NCI-H2196 treated with DMSO at 0.1 percent for 48 hours (cell line): Measurements from ENCODE around the gene DYNC1LI2.
"Not testable (repeated sequence)": the region's sequence is repeated elsewhere in the genome, so short reads cannot be mapped to it uniquely, and the experiment has no call there.

Experiments used
- DNase-seq: peaks from one replicate; lab custom pipeline; 2025; ENCODE audit not compliant: unreplicated experiment; lab: John Stamatoyannopoulos, UW

DYNC1LI2 gene

DNA sequence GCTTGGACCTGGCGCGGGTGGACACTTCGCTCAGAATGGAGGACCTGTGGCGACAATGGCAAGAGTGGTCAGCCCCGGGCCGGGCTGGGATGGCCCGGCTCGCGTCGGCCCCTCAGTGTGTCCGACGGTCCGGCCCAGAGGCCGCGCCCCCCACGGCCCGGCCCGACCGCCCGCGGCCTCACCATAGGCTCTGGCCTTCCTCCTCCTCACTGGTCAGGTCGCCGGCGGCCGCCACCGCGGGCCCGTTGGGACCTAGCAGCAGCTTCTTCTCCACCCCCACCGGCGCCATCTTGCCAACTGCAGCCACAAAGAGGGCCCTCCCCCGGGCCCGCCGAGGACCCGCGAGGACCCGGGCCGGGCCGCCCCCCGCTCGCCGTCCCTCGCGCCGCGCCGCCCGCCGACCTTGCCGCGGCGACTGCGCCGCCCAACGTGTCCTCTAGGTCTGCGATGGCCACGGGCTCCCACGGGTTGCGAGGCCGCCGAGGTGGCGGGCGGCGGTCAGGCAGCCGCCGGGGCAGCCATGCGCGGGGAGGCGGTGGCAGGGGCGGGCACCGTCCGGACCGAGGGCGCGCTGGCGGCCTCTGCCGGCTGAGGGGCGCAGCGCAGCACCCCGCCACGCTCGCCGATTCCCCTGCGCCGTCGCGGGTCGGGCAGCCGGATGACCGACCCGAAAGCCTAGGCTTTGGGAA, at the start of gene DYNC1LI2:
Gene DYNC1LI2, minus strand, starts transcription at position 307 of the 689 bp plus-strand sequence. Its CDS starts 18 bp downstream, at position 289.
- peak; percentile 9 for DNase-seq

- no peak for DNase-seq
These were observed 49.4 kb upstream of the DYNC1LI2 start for GRCh38 chr16:66800856-66801255.

GRCh38 chr16:66798161-66798560, 46.8 kb upstream of the DYNC1LI2 start:
- no peak for DNase-seq

DNA sequence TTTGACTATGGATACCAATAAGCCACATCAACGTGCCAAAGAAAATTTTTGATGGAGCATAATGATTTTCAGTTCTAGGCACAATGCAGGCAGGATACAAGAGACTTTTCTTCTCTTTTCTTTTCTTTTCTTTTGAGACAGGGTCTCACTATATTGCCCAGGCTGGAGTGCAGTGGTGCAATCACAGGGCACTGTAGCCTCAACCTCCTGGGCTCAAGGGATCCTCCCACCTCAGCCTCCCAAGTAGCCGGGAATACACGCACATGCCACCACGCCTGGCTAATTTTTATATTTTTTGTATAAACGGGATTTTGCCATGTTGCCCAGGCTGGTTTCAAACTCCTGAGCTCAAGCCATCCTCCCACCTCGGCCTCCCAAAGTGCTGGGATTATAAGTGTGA, 42.6 kb upstream of the DYNC1LI2 start:
- DNase-seq, result not testable (repeated sequence)

- no peak for DNase-seq
These were observed 38.8 kb upstream of the DYNC1LI2 start for GRCh38 chr16:66790130-66790733.

DNA sequence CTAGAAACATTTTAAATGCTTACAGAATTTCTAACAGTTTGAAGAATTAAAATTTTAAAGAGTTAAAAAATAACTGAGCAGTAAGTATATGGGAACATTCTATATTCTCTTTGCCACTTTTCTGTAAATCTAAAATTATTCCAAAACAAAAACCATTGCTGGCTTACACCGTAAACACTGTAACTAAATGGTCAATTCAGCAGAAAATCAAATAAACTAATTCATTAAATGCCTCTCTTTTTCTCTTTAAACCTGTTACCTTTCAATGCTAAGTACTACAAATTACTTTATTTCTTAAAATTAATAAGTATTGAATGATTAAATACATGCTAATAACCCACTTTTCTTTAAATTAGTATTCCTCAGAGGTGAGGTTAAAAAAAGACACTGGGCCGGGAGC, 36.0 kb upstream of the DYNC1LI2 start:
- no peak for DNase-seq

GRCh38 chr16:66786551-66786950, 35.1 kb upstream of the DYNC1LI2 start:
- DNase-seq, result no peak

- DNase-seq, result no peak
These were observed 25.0 kb upstream of the DYNC1LI2 start for GRCh38 chr16:66776457-66776856.

- DNase-seq, result no peak
These were observed 23.6 kb upstream of the DYNC1LI2 start for GRCh38 chr16:66774981-66775380.

GRCh38 chr16:66758086-66758485, 6.7 kb upstream of the DYNC1LI2 start:
- no peak for DNase-seq

GRCh38 chr16:66754819-66755218, 3.4 kb upstream of the DYNC1LI2 start:
- DNase-seq, result no peak

- DNase-seq, result no peak
These were observed 2.8 kb upstream of the DYNC1LI2 start for GRCh38 chr16:66754211-66754610.

- DNase-seq, result no peak
These were observed 1.5 kb upstream of the DYNC1LI2 start for GRCh38 chr16:66752958-66753357.

GRCh38 chr16:66752379-66752778, 970 bp upstream of the DYNC1LI2 start:
- DNase-seq, result no peak

GRCh38 chr16:66751992-66752322, 548 bp upstream of the DYNC1LI2 start:
- DNase-seq, result no peak

DNA sequence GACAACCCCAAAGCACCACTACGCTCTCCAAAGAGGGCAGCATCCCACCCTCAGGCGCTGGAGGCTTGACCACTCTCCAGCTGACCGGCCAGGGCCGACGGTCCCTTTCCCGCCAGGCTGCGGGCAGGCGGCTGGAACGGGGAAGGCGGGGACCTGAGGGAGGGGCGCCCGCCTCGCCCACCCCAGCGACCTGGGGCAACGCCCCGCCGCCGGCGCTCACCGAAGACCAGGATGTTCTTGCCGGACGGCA, 431 bp downstream of the DYNC1LI2 start:
- DNase-seq, result no peak

GRCh38 chr16:66750279-66751052, 943 bp downstream of the DYNC1LI2 start:
- DNase-seq, result no peak

- DNase-seq, result no peak
These were observed 4.7 kb downstream of the DYNC1LI2 start for GRCh38 chr16:66746682-66747081.

- no peak for DNase-seq
These were observed 5.4 kb downstream of the DYNC1LI2 start for GRCh38 chr16:66746048-66746447.

GRCh38 chr16:66741950-66742808, 9.2 kb downstream of the DYNC1LI2 start:
- DNase-seq, result no peak

GRCh38 chr16:66741169-66741900, 10.1 kb downstream of the DYNC1LI2 start:
- DNase-seq, result peak; percentile 57
